ENCODE results near the gene TNP2. TPM values are rescaled to one million over a fixed set of nuclear protein-coding genes. Genes with fewer than 3 reads are reported as not detected.

TNP2 gene
- total RNA-seq, 1 experiment from 2014 or later: not detected

GRCh38 chr16:11283820-11284248 lies 14.7 kb upstream of the TNP2 start:
- no peaks in the 10 kb centered on the region for H3K4me1 ChIP-seq (ENCODE audit: control insufficient read depth, insufficient read depth, low read length)
- TF ChIP-seq POLR2AphosphoS5 (IDR thresholded peaks at IDR 0.05; ENCODE audit: low read depth, low read length): no peak
- TF ChIP-seq, protein P1, sequence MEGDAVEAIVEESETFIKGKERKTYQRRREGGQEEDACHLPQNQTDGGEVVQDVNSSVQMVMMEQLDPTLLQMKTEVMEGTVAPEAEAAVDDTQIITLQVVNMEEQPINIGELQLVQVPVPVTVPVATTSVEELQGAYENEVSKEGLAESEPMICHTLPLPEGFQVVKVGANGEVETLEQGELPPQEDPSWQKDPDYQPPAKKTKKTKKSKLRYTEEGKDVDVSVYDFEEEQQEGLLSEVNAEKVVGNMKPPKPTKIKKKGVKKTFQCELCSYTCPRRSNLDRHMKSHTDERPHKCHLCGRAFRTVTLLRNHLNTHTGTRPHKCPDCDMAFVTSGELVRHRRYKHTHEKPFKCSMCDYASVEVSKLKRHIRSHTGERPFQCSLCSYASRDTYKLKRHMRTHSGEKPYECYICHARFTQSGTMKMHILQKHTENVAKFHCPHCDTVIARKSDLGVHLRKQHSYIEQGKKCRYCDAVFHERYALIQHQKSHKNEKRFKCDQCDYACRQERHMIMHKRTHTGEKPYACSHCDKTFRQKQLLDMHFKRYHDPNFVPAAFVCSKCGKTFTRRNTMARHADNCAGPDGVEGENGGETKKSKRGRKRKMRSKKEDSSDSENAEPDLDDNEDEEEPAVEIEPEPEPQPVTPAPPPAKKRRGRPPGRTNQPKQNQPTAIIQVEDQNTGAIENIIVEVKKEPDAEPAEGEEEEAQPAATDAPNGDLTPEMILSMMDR (IDR thresholded peaks at IDR 0.05): no peak
- TF ChIP-seq, protein P2, sequence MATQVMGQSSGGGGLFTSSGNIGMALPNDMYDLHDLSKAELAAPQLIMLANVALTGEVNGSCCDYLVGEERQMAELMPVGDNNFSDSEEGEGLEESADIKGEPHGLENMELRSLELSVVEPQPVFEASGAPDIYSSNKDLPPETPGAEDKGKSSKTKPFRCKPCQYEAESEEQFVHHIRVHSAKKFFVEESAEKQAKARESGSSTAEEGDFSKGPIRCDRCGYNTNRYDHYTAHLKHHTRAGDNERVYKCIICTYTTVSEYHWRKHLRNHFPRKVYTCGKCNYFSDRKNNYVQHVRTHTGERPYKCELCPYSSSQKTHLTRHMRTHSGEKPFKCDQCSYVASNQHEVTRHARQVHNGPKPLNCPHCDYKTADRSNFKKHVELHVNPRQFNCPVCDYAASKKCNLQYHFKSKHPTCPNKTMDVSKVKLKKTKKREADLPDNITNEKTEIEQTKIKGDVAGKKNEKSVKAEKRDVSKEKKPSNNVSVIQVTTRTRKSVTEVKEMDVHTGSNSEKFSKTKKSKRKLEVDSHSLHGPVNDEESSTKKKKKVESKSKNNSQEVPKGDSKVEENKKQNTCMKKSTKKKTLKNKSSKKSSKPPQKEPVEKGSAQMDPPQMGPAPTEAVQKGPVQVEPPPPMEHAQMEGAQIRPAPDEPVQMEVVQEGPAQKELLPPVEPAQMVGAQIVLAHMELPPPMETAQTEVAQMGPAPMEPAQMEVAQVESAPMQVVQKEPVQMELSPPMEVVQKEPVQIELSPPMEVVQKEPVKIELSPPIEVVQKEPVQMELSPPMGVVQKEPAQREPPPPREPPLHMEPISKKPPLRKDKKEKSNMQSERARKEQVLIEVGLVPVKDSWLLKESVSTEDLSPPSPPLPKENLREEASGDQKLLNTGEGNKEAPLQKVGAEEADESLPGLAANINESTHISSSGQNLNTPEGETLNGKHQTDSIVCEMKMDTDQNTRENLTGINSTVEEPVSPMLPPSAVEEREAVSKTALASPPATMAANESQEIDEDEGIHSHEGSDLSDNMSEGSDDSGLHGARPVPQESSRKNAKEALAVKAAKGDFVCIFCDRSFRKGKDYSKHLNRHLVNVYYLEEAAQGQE (IDR thresholded peaks at IDR 0.05; ENCODE audit: insufficient read depth in 1 of 2, low read depth in 2 of 2, low read length in 1 of 2): 0 out of 4 replicates have a peak, but pooled peaks of 1 of the 2 experiments have one; percentile 16
- no peak for TF ChIP-seq SIN3A (IDR thresholded peaks at IDR 0.05; ENCODE audit: borderline replicate concordance, insufficient read depth, low read depth, low read length)
- no peak for TF ChIP-seq TCF7L2 (IDR thresholded peaks at IDR 0.05; ENCODE audit: low read depth, low read length)
- no peaks in the 10 kb centered on the region for H3K27me3 ChIP-seq (ENCODE audit: control insufficient read depth, insufficient read depth, low read length)
- H3K36me3 ChIP-seq (ENCODE audit: control insufficient read depth, insufficient read depth, low read length): no peaks in the 10 kb centered on the region
- CTCF ChIA-PET: no interaction called here
- in situ Hi-C loops (cut with HindIII; ENCODE audit: low pct_unique_long_range_greater_than_20kb, low sequenced_read_pairs): no loop called here
- ATAC-seq: no peak
- intact Hi-C loops (cut with micrococcal nuclease; ENCODE audit: unreplicated experiment): no loop called here
- no peak for DNase-seq (ENCODE audit: low read depth, low spot score)
- H3K4me3 ChIP-seq (ENCODE audit: low read depth in 2 of 2, low read length in 2 of 2): no peak overlapping the region
- no peaks in the 10 kb centered on the region for H3K9me3 ChIP-seq (ENCODE audit: control insufficient read depth, insufficient read depth, low read depth, low read length)
- no TSS peak for BruUV-seq (replicated peaks)
- no peak overlapping the region for H3K27ac ChIP-seq (ENCODE audit: low read length)
- POLR2A ChIA-PET: interaction anchor here (0.6 kb wide), 1 partner anchor 628 kb away, joined by 3 read pairs; no protein-coding TSS in a partner anchor

DNA sequence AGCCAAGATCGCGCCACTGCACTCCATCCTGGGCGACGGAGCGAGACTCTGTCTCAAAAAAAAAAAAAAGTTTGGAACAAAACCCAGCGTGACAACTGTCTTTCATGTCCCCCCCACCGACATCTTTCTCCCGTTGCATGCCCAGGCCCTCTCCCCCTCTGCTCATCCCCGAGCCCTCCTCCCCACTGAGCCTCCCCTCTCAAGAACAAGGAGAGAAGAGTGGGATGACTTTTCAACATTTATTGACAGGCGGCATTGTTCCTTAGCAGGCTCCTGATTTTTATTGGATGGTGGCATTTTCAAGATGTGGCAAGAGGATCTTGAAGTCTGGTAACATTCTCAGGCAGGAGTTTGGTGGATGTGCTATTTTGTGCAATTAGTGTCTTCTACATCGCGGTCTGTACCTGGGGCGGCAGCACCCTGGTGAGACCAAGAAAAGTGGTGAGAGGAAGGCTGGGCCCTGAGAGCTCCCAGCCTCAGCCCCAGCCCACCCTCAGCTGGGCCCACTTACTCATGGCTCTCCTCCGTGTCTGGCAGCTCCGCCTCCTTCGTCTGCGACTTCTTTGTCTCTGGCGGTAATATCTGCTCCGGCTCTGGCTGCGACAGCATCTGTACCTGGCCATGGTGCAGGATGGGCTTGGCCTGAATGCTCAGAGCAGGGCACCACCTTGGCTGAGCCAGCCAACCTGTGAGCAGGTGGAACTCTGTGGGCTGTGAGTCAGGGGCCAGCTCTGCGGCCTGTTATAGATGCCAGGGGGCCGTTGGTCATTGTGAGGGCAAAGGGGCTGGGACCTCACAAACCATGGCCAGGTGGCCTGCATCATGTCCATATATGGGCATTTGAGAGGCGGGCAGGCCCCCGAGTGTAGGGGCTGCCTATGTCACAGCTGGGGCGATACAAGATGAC lies 11.7 kb upstream of the TNP2 start, which contains the start of gene PRM1:
Gene PRM1, minus strand, starts transcription at position 715 of the 907 bp plus-strand sequence. Its CDS starts 92 bp downstream, at position 623.
- H3K4me3 ChIP-seq (ENCODE audit: low read depth in 2 of 2, low read length in 2 of 2): no peak within 1 kb of the TSS
- H3K36me3 ChIP-seq (ENCODE audit: control insufficient read depth, insufficient read depth, low read length): no peaks in the 10 kb centered on the region
- BruUV-seq (replicated peaks): no TSS peak
- H3K27me3 ChIP-seq (ENCODE audit: control insufficient read depth, insufficient read depth, low read length): no peaks in the 10 kb centered on the region
- POLR2A ChIA-PET: no interaction called here
- no peaks in the 10 kb centered on the region for H3K9me3 ChIP-seq (ENCODE audit: control insufficient read depth, insufficient read depth, low read depth, low read length)
- CTCF ChIA-PET: interaction anchor here (0.7 to 1.0 kb wide), 2 partner anchors 26 to 32 kb away, joined by 3 to 5 read pairs; no protein-coding TSS in a partner anchor
- DNase-seq (ENCODE audit: low read depth, low spot score) (no peak), ATAC-seq (no peak)
- TF ChIP-seq, protein P1 (IDR thresholded peaks at IDR 0.05): no peak
- TF ChIP-seq SIN3A (IDR thresholded peaks at IDR 0.05; ENCODE audit: borderline replicate concordance, insufficient read depth, low read depth, low read length) (no peak), POLR2AphosphoS5 (IDR thresholded peaks at IDR 0.05; ENCODE audit: low read depth, low read length) (no peak), TCF7L2 (IDR thresholded peaks at IDR 0.05; ENCODE audit: low read depth, low read length) (no peak)
- TF ChIP-seq, protein P2 (IDR thresholded peaks at IDR 0.05; ENCODE audit: insufficient read depth in 1 of 2, low read depth in 2 of 2, low read length in 1 of 2): no peak
- no peak within 1 kb of the TSS for H3K27ac ChIP-seq (ENCODE audit: low read length)
- intact Hi-C loops (cut with micrococcal nuclease; ENCODE audit: unreplicated experiment): no loop called here
- H3K4me1 ChIP-seq (ENCODE audit: control insufficient read depth, insufficient read depth, low read length): no peaks in the 10 kb centered on the region
- in situ Hi-C loops (cut with HindIII; ENCODE audit: low pct_unique_long_range_greater_than_20kb, low sequenced_read_pairs): no loop called here

Data from Panc1 (cell line).